GM12875 (cell line): ENCODE measurements around the gene GBGT1.
A peak's percentile ranks its signal among the peaks of the same experiment; 100 is the strongest.
"Not testable (repeated sequence)": the region's sequence is repeated elsewhere in the genome, so short reads cannot be mapped to it uniquely, and the experiment has no call there.

Source experiments
- H3K4me3 ChIP-seq: one replicate; pipeline ENCODE4 v1.5.1; 2011; ENCODE audit warnings: low read depth, low read length, control low read depth
- TF ChIP-seq, protein P1 (sequence below): IDR thresholded peaks from 2 replicates; pipeline ENCODE4 v1.5.1; 2011; ENCODE audit warnings: low read depth, mild to moderate bottlenecking, control low read depth, inconsistent platforms, low read length, moderate library complexity, borderline replicate concordance; ENCODE audit not compliant: insufficient read depth

Gene GBGT1

DNA sequence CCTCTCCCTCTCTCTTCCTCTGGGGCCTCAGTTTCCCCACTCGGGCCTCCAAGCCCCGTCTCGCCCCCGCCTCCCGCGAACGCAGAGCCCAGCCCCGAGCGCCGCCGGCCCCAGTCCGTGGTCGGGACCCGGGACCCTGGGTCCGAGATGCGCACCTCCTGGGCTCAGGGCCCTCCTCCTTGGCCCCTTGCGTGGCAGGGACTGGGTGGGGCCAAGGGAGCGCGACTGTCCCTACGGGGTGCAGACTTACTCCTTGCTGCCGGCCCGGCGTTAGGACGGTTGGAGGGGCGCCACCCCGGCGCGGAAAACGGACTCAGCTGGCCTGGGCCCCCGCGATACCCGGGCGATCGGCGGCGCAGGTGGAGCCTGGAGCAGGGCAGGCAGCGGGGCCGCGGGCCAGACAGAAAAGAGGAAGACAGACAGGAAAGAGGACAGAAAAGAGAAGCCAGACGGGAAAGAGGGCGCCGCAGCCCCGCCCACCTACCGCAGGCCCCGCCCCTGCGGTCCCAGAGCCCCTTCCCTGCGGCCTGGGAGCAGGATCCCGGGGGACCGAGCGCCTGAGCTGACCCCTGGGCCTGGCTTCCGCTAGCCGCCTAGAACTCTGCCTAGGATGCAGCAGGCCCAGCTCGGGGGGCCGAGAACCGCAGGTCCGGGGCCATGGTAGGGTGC lies at the start of gene GBGT1:
Gene GBGT1, minus strand, starts transcription at position 411 of the 669 bp plus-strand sequence. CDS start 1,502 bp downstream, outside the sequence.
- H3K4me3 ChIP-seq, result peak within 1 kb of the TSS; percentile 73
- TF ChIP-seq, protein P1, sequence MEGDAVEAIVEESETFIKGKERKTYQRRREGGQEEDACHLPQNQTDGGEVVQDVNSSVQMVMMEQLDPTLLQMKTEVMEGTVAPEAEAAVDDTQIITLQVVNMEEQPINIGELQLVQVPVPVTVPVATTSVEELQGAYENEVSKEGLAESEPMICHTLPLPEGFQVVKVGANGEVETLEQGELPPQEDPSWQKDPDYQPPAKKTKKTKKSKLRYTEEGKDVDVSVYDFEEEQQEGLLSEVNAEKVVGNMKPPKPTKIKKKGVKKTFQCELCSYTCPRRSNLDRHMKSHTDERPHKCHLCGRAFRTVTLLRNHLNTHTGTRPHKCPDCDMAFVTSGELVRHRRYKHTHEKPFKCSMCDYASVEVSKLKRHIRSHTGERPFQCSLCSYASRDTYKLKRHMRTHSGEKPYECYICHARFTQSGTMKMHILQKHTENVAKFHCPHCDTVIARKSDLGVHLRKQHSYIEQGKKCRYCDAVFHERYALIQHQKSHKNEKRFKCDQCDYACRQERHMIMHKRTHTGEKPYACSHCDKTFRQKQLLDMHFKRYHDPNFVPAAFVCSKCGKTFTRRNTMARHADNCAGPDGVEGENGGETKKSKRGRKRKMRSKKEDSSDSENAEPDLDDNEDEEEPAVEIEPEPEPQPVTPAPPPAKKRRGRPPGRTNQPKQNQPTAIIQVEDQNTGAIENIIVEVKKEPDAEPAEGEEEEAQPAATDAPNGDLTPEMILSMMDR, result no peak

DNA sequence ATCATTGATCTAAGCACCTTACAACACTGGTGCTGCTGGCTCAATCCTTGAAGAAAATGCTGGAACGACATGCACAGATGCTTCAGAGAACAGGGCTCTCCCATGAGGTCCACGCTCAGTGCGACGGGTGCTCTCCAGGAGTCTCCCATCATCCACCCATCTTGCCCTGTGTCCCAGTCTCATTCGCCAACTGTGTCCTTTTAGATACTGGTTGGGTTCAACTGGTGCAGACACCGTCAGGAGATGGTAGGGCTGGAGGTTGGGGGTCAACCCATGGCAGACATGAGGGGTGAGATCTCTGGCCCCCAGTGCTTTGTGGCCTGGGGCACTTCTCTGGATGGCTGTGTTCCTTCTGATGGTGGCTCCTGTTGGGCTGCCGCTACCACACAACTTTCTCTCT lies 46.9 kb upstream of the GBGT1 start:
- TF ChIP-seq, protein P1, result no peak
- H3K4me3 ChIP-seq, result no peak overlapping the region

DNA sequence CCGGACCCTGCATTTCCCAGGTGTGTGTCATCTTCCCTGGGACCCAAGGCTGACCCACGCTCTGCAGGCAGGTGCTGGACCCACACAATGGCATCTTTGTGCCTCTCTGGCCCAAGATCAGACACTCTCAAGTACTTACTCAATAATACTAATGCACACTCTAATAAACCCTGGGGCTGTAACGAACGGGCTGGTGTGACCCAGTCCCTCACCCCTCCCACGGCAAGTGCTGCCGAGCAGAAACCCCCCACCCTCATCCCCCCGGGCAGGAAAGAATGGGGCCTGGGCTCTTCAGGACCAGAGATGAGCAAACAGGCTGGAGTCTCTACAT lies 46.5 kb upstream of the GBGT1 start:
- TF ChIP-seq, protein P1, result no peak
- no peak overlapping the region for H3K4me3 ChIP-seq

DNA sequence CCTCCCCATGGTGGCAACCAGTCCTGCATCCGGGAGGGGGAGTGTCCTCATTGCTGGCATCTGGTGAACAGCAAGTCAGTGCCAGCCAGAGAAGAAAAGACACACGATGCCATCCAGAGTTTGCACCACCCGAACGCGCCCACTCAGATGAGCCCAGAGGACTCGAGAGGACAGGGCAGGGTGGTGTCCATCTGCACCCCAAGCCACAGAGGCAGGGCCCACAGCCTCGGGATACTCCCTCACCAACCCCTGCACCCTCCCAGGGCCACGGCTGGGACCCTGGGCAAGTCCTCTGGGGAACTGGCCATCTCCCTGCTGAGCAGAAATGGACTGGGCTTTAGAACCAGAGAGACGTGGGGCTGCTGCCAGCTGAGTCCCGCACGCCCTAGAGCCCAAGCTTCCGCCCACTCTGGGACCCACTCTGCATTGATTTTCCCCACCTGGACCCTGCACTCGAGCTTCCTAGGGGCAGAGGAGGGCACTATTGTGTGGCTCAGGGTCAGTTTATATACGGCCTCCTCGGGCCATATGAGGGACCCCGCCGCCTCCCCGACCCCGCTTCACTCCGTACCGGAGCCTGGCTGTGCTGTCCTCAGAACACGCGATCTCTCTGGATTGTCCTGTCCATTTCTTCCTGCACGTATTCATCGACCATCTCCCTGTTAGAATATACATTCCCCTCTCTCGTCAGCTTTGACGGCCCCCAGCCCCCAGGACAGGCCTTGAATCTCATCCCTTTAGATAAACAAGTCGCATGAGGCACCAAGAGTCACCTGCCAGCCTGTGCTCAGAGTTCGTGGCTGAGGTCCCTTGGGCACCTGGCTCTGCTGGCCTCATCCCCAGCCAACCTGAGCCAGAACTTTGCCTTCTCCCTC lies 45.9 kb upstream of the GBGT1 start:
- H3K4me3 ChIP-seq, result not testable (repeated sequence)

DNA sequence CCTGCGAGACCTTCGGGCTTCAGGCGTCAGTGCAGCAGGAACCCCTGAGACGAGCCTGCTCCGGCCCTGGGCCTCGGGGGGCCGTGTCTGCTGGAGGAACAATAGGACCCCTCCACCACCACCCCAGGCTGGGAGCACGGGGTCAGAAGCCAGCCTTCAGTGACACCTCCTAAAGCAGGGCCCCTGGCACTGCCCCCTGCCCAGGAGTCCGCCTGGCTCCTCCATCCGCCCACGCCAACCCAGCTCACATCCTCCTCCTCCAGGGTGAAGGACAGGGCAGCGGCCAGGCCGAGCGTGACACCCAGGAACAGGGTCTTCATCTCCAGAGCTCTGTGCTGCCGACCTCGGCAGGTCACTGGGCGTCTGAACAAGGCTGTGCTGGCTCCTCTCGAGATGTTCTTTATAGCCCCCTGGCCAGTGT lies 45.2 kb upstream of the GBGT1 start, which contains the start of gene OBP2B:
Gene OBP2B, minus strand, starts transcription at position 371 of the 421 bp plus-strand sequence. Its CDS starts 51 bp downstream, at position 320.
- H3K4me3 ChIP-seq, result not testable (repeated sequence)

DNA sequence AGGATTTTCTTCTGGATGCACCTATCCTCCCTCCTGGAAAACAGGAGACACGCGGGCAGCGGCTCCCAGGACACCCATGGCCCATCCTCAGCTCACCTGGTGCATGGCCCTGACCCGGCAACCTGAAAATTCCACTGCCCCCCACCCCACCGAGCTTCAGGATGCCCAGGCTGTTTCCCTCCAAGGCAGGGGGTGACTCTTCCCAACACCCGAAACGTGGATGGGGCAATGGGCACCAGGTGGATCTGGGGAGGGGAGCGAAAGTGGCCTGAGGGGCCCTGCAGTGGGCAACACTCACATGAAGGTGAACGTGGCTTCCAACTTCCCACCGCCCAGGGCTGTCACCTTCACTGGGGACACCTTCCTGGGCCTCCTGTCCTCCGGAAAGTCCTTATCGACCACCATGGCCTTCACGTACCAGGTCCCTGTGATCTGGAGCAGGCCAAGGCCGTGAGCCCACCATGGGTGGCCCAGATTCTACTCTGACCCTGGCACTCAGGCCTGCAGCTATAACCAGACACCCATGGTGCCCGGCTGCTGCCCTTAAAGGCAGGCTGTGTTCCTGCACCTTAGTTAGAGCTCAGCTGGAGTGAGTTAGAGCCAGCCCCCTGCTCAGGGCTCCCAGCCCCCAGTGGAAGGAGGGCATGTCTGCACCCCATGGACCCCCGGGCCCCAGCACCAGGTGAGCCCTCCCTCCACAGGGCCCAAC lies 44.6 kb upstream of the GBGT1 start:
- H3K4me3 ChIP-seq, result not testable (repeated sequence)

DNA sequence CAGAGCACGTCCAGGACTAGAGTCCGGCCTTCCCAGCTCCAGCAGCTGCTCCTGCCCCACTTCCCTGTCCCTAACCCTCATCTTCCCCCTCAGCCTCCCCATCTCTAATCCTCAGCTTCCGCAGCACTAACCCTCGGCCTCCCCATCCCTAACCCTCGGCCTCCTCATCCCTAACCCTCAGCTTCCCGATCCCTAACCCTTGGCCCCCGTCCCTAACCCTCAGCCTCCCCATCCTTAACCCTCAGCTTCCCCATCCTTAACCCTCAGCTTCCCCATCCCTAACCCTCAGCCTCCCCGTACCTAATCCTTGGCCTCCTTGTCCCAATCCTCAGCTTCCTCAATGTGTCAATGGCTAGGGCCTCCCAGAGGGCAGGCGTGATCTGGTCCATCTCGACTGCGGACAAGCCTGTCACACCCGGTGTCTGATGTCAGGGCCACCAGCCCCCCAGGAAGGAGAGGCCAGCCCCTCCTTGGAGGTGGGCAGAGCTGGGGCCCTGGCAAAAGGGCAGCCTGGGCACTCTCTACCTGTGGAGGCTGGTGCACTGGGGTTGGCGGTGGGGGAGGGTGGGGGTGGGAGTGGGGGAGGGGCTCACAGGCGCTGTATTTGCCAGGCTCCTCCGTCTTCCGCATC lies 43.9 kb upstream of the GBGT1 start:
- H3K4me3 ChIP-seq, result no peak overlapping the region
- TF ChIP-seq, protein P1, result no peak

DNA sequence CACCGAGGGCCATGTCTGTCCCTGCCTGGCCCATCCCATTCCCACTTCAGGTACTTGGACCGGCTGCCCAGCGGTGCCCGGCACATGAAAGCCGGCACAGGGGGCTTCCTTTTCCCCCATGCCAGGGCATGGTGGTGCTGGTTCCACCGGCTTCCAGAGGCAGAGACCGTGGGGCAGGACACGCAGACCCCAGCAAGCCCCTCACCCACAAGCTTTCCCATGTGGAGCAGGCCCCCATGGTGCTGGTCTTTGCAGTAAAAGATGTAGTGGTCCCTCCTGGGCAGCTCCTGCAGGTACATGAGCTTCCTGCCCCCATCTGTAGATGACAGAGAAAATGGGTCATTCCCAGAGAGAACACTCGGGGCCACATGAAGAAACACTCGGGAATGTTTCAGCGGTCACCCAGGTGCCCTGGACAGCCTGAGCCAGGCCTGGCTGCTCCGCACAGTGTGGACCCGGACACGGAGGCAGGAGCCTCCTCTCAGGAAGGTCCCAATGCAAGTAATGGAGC lies 43.4 kb upstream of the GBGT1 start:
- H3K4me3 ChIP-seq, result no peak overlapping the region
- TF ChIP-seq, protein P1, result no peak
